SU-DHL-6 (cell line): Measurements from ENCODE around the gene CATSPERD.
"Not testable (repeated sequence)": the region's sequence is repeated elsewhere in the genome, so short reads cannot be mapped to it uniquely, and the experiment has no call there.

ENCODE experiments used
- H2AFZ ChIP-seq: fragments of 200-600 bp; sonication (generic); 2 replicates; pipeline ENCODE4 v1.6.1; 2014; ENCODE audit warnings: low read depth, mild to moderate bottlenecking, moderate library complexity, mixed read lengths, antibody characterized with exemption, low read length; ENCODE audit not compliant: severe bottlenecking
- H3F3A ChIP-seq: fragments of 200-600 bp; shearing (Covaris generic); 2 replicates; pipeline ENCODE4 v1.6.0; 2016; ENCODE audit warnings: antibody characterized with exemption, mild to moderate bottlenecking; ENCODE audit not compliant: insufficient read depth
- H3K27ac ChIP-seq: fragments of 200-600 bp; sonication (generic); 2 replicates; pipeline ENCODE4 v1.5.1; 2016; ENCODE audit warnings: low read depth, mild to moderate bottlenecking, low read length, moderate library complexity, mixed read lengths
- H3K27me3 ChIP-seq: fragments of 200-600 bp; sonication (generic), shearing (Covaris generic); 2 replicates; pipeline ENCODE4 v1.6.0; 2014; ENCODE audit warnings: mild to moderate bottlenecking, low read length
- H3K36me3 ChIP-seq: fragments of 200-600 bp; sonication (generic); 2 replicates; pipeline ENCODE4 v1.6.1; 2014; ENCODE audit warnings: mild to moderate bottlenecking, low read length, mixed read lengths
- H3K4me2 ChIP-seq: fragments of 300-600, 200-600 bp; shearing (Covaris generic), sonication (generic); 2 replicates; pipeline ENCODE4 v1.6.0; 2014; ENCODE audit warnings: low read length, low read depth, mild to moderate bottlenecking; ENCODE audit not compliant: poor library complexity, severe bottlenecking
- H3K4me3 ChIP-seq: fragments of 200-600 bp; sonication (generic); 2 replicates; pipeline ENCODE4 v1.5.1; 2014; ENCODE audit warnings: antibody characterized with exemption, low read length, mild to moderate bottlenecking, mixed read lengths; ENCODE audit not compliant: insufficient read depth, poor library complexity, severe bottlenecking
- H3K79me2 ChIP-seq: fragments of 200-600 bp; sonication (generic); 2 replicates; pipeline ENCODE4 v1.6.1; 2014; ENCODE audit warnings: mild to moderate bottlenecking, low read length, moderate library complexity; ENCODE audit not compliant: insufficient read depth
- H3K9ac ChIP-seq: fragments of 200-600 bp; sonication (generic); 2 replicates; pipeline ENCODE4 v1.7.0; 2014; ENCODE audit warnings: mild to moderate bottlenecking, low read length
- H3K9me2 ChIP-seq: fragments of 200-600 bp; sonication (generic); replicated peaks from 2 replicates; pipeline ENCODE4 v1.6.1; 2014; ENCODE audit warnings: low read length; ENCODE audit not compliant: insufficient read depth
- H3K9me3 ChIP-seq: fragments of 200-600 bp; sonication (generic); 2 replicates; pipeline ENCODE4 v1.6.1; 2014; ENCODE audit warnings: low read length, mixed read lengths; ENCODE audit not compliant: insufficient read depth
- H4K20me1 ChIP-seq: fragments of 200-600 bp; sonication (generic); 2 replicates; pipeline ENCODE4 v1.6.1; 2014; ENCODE audit warnings: low read depth, mild to moderate bottlenecking, antibody characterized with exemption, low read length, moderate library complexity, mixed read lengths
- EZH2phosphoT487 ChIP-seq: fragments of 200-600 bp; sonication (generic), shearing (Covaris generic); conservative IDR thresholded peaks from 2 replicates; pipeline ENCODE4 v1.6.1; 2018; ENCODE audit warnings: mild to moderate bottlenecking, antibody characterized with exemption, low read length, moderate library complexity, mixed read lengths
- TF ChIP-seq, protein P1 (sequence below): fragments of 200-600 bp; sonication (generic); IDR thresholded peaks from one replicate; pipeline ENCODE4 v1.5.1; 2017; ENCODE audit warnings: antibody characterized with exemption, mild to moderate bottlenecking, low read length, moderate library complexity; ENCODE audit not compliant: insufficient read depth, poor library complexity, severe bottlenecking

The CATSPERD gene

GRCh38 chr19:5775668-5776309 is 55.4 kb downstream of the CATSPERD start:
- Histone ChIP-seq H3K36me3 (no peaks in the 10 kb centered on the region), H3K4me3 (no peak overlapping the region), H3K27me3 (no peaks in the 10 kb centered on the region), H3K9me2 (no peaks in the 10 kb centered on the region), H4K20me1 (no peaks in the 10 kb centered on the region), H3K79me2 (no peaks in the 10 kb centered on the region), H3K4me2 (no peak overlapping the region), H3K27ac (no peak overlapping the region), H2AFZ (no peak overlapping the region), H3K9me3 (no peaks in the 10 kb centered on the region), H3F3A (no peaks in the 10 kb centered on the region), H3K9ac (no peak overlapping the region)
- TF ChIP-seq, protein P1, sequence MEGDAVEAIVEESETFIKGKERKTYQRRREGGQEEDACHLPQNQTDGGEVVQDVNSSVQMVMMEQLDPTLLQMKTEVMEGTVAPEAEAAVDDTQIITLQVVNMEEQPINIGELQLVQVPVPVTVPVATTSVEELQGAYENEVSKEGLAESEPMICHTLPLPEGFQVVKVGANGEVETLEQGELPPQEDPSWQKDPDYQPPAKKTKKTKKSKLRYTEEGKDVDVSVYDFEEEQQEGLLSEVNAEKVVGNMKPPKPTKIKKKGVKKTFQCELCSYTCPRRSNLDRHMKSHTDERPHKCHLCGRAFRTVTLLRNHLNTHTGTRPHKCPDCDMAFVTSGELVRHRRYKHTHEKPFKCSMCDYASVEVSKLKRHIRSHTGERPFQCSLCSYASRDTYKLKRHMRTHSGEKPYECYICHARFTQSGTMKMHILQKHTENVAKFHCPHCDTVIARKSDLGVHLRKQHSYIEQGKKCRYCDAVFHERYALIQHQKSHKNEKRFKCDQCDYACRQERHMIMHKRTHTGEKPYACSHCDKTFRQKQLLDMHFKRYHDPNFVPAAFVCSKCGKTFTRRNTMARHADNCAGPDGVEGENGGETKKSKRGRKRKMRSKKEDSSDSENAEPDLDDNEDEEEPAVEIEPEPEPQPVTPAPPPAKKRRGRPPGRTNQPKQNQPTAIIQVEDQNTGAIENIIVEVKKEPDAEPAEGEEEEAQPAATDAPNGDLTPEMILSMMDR = no peak
- TF ChIP-seq EZH2phosphoT487 = no peak

- Histone ChIP-seq H3K4me3 (no peak overlapping the region), H3K9me2 (no peaks in the 10 kb centered on the region), H3K27ac (no peak overlapping the region), H3K4me2 (no peak overlapping the region), H3K9ac (no peak overlapping the region), H3K79me2 (no peaks in the 10 kb centered on the region), H4K20me1 (no peaks in the 10 kb centered on the region), H3K36me3 (no peaks in the 10 kb centered on the region), H2AFZ (no peak overlapping the region), H3F3A (no peaks in the 10 kb centered on the region), H3K9me3 (no peaks in the 10 kb centered on the region), H3K27me3 (no peaks in the 10 kb centered on the region)
- no peak for TF ChIP-seq EZH2phosphoT487
- TF ChIP-seq, protein P1 = no peak
Observed at GRCh38 chr19:5778402-5778801, 58.0 kb downstream of the CATSPERD start.

DNA sequence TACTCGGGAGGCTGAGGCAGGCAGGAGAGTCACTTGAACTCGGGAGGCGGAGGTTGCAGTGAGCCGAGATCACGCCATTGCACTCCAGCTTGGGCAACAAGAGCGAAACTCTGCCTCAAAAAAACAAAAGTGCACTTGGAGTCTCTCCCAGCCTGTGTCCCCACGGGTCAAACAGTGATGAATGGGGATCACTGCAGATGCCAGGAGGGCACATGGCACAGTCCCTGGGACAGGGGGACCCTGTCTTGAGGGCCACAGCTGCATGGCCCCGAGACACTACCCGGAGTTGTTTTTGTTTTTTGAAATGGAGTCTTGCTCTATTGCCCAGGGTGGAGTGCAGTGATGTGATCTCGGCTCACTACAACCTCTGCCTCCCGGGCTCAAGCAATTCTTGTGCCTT is 60.5 kb downstream of the CATSPERD start:
- H3K79me2 ChIP-seq, H3K36me3 ChIP-seq, H3K9me2 ChIP-seq, H3F3A ChIP-seq, H3K4me3 ChIP-seq, H3K9ac ChIP-seq, H3K27ac ChIP-seq, H3K4me2 ChIP-seq, H2AFZ ChIP-seq, H4K20me1 ChIP-seq, H3K9me3 ChIP-seq, H3K27me3 ChIP-seq: not testable (repeated sequence)

DNA sequence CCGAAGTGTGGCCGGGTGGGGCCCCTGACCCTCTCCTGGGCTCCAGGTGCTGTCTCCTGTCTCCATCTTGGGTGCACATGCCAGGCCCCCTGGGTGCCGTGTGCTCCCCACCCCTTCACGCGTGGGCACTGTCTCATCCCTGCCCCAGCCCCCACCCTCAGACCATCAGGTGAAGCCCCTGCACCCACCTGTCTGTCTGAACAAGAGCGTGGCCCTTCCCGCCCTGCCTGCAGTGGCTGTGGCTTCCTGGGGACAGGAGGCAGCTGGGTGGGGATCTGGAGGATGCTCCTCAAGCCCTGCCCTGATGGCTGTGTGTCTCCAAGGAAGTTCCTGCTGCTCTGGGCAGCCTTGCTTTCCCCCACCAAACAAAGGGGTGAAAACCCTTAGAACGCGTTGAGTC is 61.9 kb downstream of the CATSPERD start:
- no peaks in the 10 kb centered on the region for H3K9me2 ChIP-seq
- H3K9ac ChIP-seq = no peak overlapping the region
- H3K79me2 ChIP-seq = no peaks in the 10 kb centered on the region
- no peak for TF ChIP-seq EZH2phosphoT487
- TF ChIP-seq, protein P1 = no peak
- H3F3A ChIP-seq = no peaks in the 10 kb centered on the region
- no peak overlapping the region for H3K4me3 ChIP-seq
- no peaks in the 10 kb centered on the region for H3K36me3 ChIP-seq
- no peak overlapping the region for H3K4me2 ChIP-seq
- no peak overlapping the region for H3K27ac ChIP-seq
- H3K9me3 ChIP-seq = no peaks in the 10 kb centered on the region
- no peak overlapping the region for H2AFZ ChIP-seq
- no peaks in the 10 kb centered on the region for H3K27me3 ChIP-seq
- H4K20me1 ChIP-seq = no peaks in the 10 kb centered on the region
